GM12878 (cell line): ENCODE data around the gene ATG10. TPM values are rescaled to one million over a fixed set of nuclear protein-coding genes. Genes with fewer than 3 reads are reported as not detected.

Experiments used
- ATAC-seq: fragments of 200-7000 bp; cut with Tn5 transposase; 3 replicates; pipeline ENCODE4 v1.9.1; 2020; ENCODE audit warnings: mild to moderate bottlenecking, moderate library complexity
- BruUV-seq: library from RNA; stranded (reverse); fragments of 400-500 nt; replicated peaks from 2 replicates; lab custom pipeline; 2021; lab: Mats Ljungman, UMichigan
- CTCF ChIA-PET: fragments of 300-600 bp; sonication (Branson Sonifier 250); formaldehyde crosslinking; extraction: SDS; loops from one replicate; lab custom pipeline; 2021; ENCODE audit warnings: inconsistent platforms; lab: Yijun Ruan, JAX
- POLR2A ChIA-PET: fragments of 350-600 bp; formaldehyde crosslinking; extraction: SDS; loops from one replicate; lab custom pipeline; 2021; ENCODE audit warnings: inconsistent platforms; lab: Charles Lee
- RAD21 ChIA-PET: fragments of 300-600 bp; sonication (Branson Sonifier 250); formaldehyde crosslinking; loops from one replicate; lab custom pipeline; 2023; ENCODE audit warnings: antibody characterized with exemption; ENCODE audit not compliant: unreplicated experiment; lab: Charles Lee
- SMC1A ChIA-PET: fragments of 300-600 bp; sonication (Branson Sonifier 250); formaldehyde crosslinking; loops from one replicate; lab custom pipeline; 2023; ENCODE audit not compliant: unreplicated experiment, uncharacterized antibody; lab: Charles Lee
- DNase-seq: peaks from one replicate; pipeline ENCODE4 v3.0.0-alpha.2; 2011; ENCODE audit warnings: low read depth, low spot score
- FAIRE-seq: peaks from 3 replicates; lab custom pipeline; 2011; peaks lifted over from hg19 to GRCh38; lab: Jason Lieb, UNC
- H2AFZ ChIP-seq: 2 replicates; pipeline ENCODE4 v1.6.0; 2011; ENCODE audit warnings: low read depth, low read length, control low read depth; ENCODE audit not compliant: control insufficient read depth
- H3K27ac ChIP-seq: 2 replicates; pipeline ENCODE4 v1.5.1; 2011; ENCODE audit warnings: control low read depth; ENCODE audit not compliant: control insufficient read depth, insufficient read depth
- H3K27me3 ChIP-seq, 2 experiments: replicated peaks in 1 of 2; 2 replicates each; pipeline versions ENCODE4 v1.6.0 to v1.6.1; 2011; ENCODE audit warnings: low read length in 1 of 2; ENCODE audit not compliant: control insufficient read depth in 2 of 2, insufficient read depth in 2 of 2
- H3K36me3 ChIP-seq, 2 experiments: 2 replicates each; pipeline ENCODE4 v1.5.1; 2011; ENCODE audit warnings: low read length in 1 of 2; ENCODE audit not compliant: control insufficient read depth in 2 of 2, insufficient read depth in 2 of 2
- H3K4me1 ChIP-seq: 2 replicates; pipeline ENCODE4 v1.6.1; 2011; ENCODE audit warnings: mild to moderate bottlenecking, low read length, moderate library complexity, mixed read lengths; ENCODE audit not compliant: control insufficient read depth, insufficient read depth
- H3K4me2 ChIP-seq: 2 replicates; pipeline ENCODE4 v1.6.0; 2011; ENCODE audit warnings: control low read depth; ENCODE audit not compliant: control insufficient read depth, insufficient read depth
- H3K4me3 ChIP-seq: fragments of 200-600 bp; sonication (generic); 2 replicates; pipeline ENCODE4 v1.5.1; 2016
- H3K79me2 ChIP-seq: 2 replicates; pipeline ENCODE4 v1.6.0; 2011; ENCODE audit warnings: low read length; ENCODE audit not compliant: control insufficient read depth, insufficient read depth
- H3K9ac ChIP-seq: 2 replicates; pipeline ENCODE4 v1.8.0; 2011; ENCODE audit warnings: low read length, control low read depth, mixed read lengths; ENCODE audit not compliant: control insufficient read depth, insufficient read depth
- H3K9me3 ChIP-seq: replicated peaks from 3 replicates; pipeline ENCODE4 v1.5.1; 2011; ENCODE audit warnings: mild to moderate bottlenecking, low read length; ENCODE audit not compliant: control insufficient read depth, insufficient read depth
- H4K20me1 ChIP-seq: 2 replicates; pipeline ENCODE4 v1.6.0; 2011; ENCODE audit not compliant: control insufficient read depth, insufficient read depth
- ATF2 ChIP-seq: IDR thresholded peaks from 2 replicates; pipeline ENCODE4 v1.6.1; 2012; ENCODE audit warnings: low read length, inconsistent platforms
- BCL11A ChIP-seq: IDR thresholded peaks from 2 replicates; pipeline ENCODE4 v1.6.1; 2011; ENCODE audit warnings: low read depth, low read length
- CEBPB ChIP-seq, 2 experiments: fragments of 150-350 bp in 1 of 2; IDR thresholded peaks; 2 replicates each; pipeline ENCODE4 v1.6.1; 2012 to 2014; ENCODE audit warnings: low read depth in 2 of 2, low read length in 2 of 2, borderline replicate concordance in 1 of 2, inconsistent platforms in 1 of 2
- HDAC2 ChIP-seq: fragments of 200-600 bp; sonication (generic); IDR thresholded peaks from 2 replicates; pipeline ENCODE4 v1.6.1; 2017
- IKZF2 ChIP-seq, 2 experiments: fragments of 450-650 bp; IDR thresholded peaks; 2 replicates each; pipeline ENCODE4 v1.6.1; 2017; ENCODE audit warnings: mild to moderate bottlenecking in 2 of 2, moderate library complexity in 2 of 2
- KLF5 ChIP-seq: fragments of 450-650 bp; IDR thresholded peaks from 2 replicates; pipeline ENCODE4 v1.6.1; 2014; ENCODE audit warnings: mild to moderate bottlenecking; ENCODE audit not compliant: partially characterized antibody
- LARP7 ChIP-seq: fragments of 450-650 bp; IDR thresholded peaks from 2 replicates; pipeline ENCODE4 v1.6.1; 2017; ENCODE audit warnings: mild to moderate bottlenecking
- NFYA ChIP-seq: IDR thresholded peaks from 2 replicates; pipeline ENCODE4 v1.6.1; 2011; ENCODE audit warnings: low read depth, mild to moderate bottlenecking, low read length, improper control_type of control experiment, borderline replicate concordance
- POU2F2 ChIP-seq: IDR thresholded peaks from 3 replicates; pipeline ENCODE4 v1.6.1; 2011; ENCODE audit warnings: low read depth, mild to moderate bottlenecking, low read length, borderline replicate concordance
- RB1 ChIP-seq: fragments of 450-650 bp; formaldehyde crosslinking; IDR thresholded peaks from 2 replicates; pipeline ENCODE4 v1.6.1; 2017; ENCODE audit warnings: mild to moderate bottlenecking, borderline replicate concordance
- SMC3 ChIP-seq: IDR thresholded peaks from 2 replicates; pipeline ENCODE4 v1.6.1; 2011; ENCODE audit warnings: low read length, improper control_type of control experiment, borderline replicate concordance
- ZZZ3 ChIP-seq: IDR thresholded peaks from 2 replicates; pipeline ENCODE4 v1.6.1; 2011; ENCODE audit warnings: low read depth; ENCODE audit not compliant: control insufficient read depth, insufficient read length
- WGBS: methylation state at CpG from one replicate; pipeline ENCODE4 v1.1.6; 2016; ENCODE audit warnings: low lambda C conversion rate; ENCODE audit not compliant: insufficient replicate concordance, insufficient coverage; ENCODE audit errors: missing lambda C conversion rate; 5-methylcytosine and 5-hydroxymethylcytosine counted together
- in situ Hi-C: fragments of 300-500 bp; cut with MboI; formaldehyde crosslinking; loops from 9 replicates; pipeline ENCODE4 v1.14.3; 2018; ENCODE audit warnings: mixed read lengths
- intact Hi-C: fragments of 100-400 bp; cut with micrococcal nuclease; formaldehyde crosslinking; loops from one replicate; pipeline ENCODE4 v1.14.2; 2022; ENCODE audit not compliant: unreplicated experiment
- polyA plus RNA-seq, 11 experiments: library from polyadenylated mRNA; depleted of rRNA in 4 of 11; unstranded in 6 of 11; stranded (reverse) in 5 of 11; fragments of >200 nt; fragmentation: Nextera tagmentation in 4 of 11; fragmentation: Illumina TruSeq in 1 of 11; extraction: Ambion mirVana in 4 of 11; extraction: Trizol in 1 of 11; gene quantifications; 1 replicate in 1 of 11; 2 replicates in 10 of 11; pipeline versions ENCODE4 v1.2.1 to v1.2.3, GENCODE V29; 2011 to 2016; ENCODE audit warnings: inconsistent platforms in 2 of 11, missing spikeins in 2 of 11, low read depth in 1 of 11
- total RNA-seq, 4 experiments: library from RNA; depleted of rRNA in 3 of 4; stranded (reverse); fragments of >200 nt in 3 of 4; fragmentation: Illumina TruSeq in 1 of 4; extraction: Trizol in 1 of 4; gene quantifications; 2 replicates each; pipeline versions ENCODE4 v1.2.1 to v1.2.3, GENCODE V29; 2013 to 2021

Gene ATG10
- total and polyA plus RNA-seq, 10 of the 15 experiments (the other 5 are each of a cell fraction or from before 2014, with no cell fraction given), result 3.8 to 14.4 (median 6.5) TPM

GRCh38 chr5:82276800-82277612 lies 305.2 kb downstream of the ATG10 start:
- ATAC-seq (no peak), DNase-seq (no peak), FAIRE-seq (no peak)
- TSS peak; percentile 66 for BruUV-seq
- no peaks in the 10 kb centered on the region for H4K20me1 ChIP-seq
- WGBS, result 34% methylated on average over 11 of the region's 11 CpGs
- in situ Hi-C loops (no loop called here), intact Hi-C loops (loop anchor here (10.0 kb wide), 1 partner anchor 798 kb away; the partner anchor contains the start of genes TMEM167A and XRCC4)
- H3K79me2 ChIP-seq, result peaks cover 43% of the 10 kb centered on the region
- ChIA-PET CTCF (no interaction called here), POLR2A (interaction anchor here (0.6 to 3.0 kb wide), 3 partner anchors 11 to 775 kb away, joined by 3 to 13 read pairs (median 8); no protein-coding TSS in a partner anchor), SMC1A (interaction anchor here (0.6 kb wide), 3 partner anchors 788 to 1191 kb away, joined by 3 to 4 read pairs (median 3); no protein-coding TSS in a partner anchor), RAD21 (interaction anchor here (0.6 kb wide), 1 partner anchor 18 kb away, joined by 3 read pairs; no protein-coding TSS in a partner anchor)
- H3K4me3 ChIP-seq, result peak overlapping the region; percentile 82
- H3K36me3 ChIP-seq, result peaks cover 5 to 19% of the 10 kb centered on the region in 2 experiments
- H3K4me1 ChIP-seq, result peaks cover 13% of the 10 kb centered on the region
- no peaks in the 10 kb centered on the region for H3K9me3 ChIP-seq
- peak overlapping the region; percentile 96 for H3K27ac ChIP-seq
- H2AFZ ChIP-seq, result no peak overlapping the region
- peak overlapping the region; percentile 94 for H3K9ac ChIP-seq
- H3K4me2 ChIP-seq, result peak overlapping the region; percentile 90
- TF ChIP-seq HDAC2, result no peak
- TF ChIP-seq LARP7, result no peak
- TF ChIP-seq ZZZ3, result no peak
- TF ChIP-seq SMC3, result no peak
- no peak for TF ChIP-seq CEBPB (IDR thresholded peaks at IDR 0.05; ENCODE audit: borderline replicate concordance in 1 of 2, low read depth in 2 of 2, low read length in 2 of 2)
- no peak for TF ChIP-seq NFYA
- no peak for TF ChIP-seq IKZF2 (IDR thresholded peaks at IDR 0.05)
- TF ChIP-seq POU2F2, result no peak
- no peak for TF ChIP-seq KLF5
- TF ChIP-seq RB1, result no peak
- no peak for TF ChIP-seq BCL11A
- TF ChIP-seq ATF2, result no peak
- H3K27me3 ChIP-seq, result no peaks in the 10 kb centered on the region
